Keratinocyte (primary cell): Measurements from ENCODE around the gene DISC1. TPM values are rescaled to one million over a fixed set of nuclear protein-coding genes. Genes with fewer than 3 reads are reported as not detected.

Experiments
- DNase-seq: peaks from one replicate; pipeline ENCODE4 v3.0.0-alpha.2; 2011; ENCODE audit warnings: low read depth, missing footprints, low spot score
- FAIRE-seq: peaks from 2 replicates; lab custom pipeline; 2011; peaks lifted over from hg19 to GRCh38; lab: Jason Lieb, UNC
- H2AFZ ChIP-seq: 2 replicates; pipeline ENCODE4 v1.6.0; 2012; ENCODE audit warnings: low read length, control low read depth, inconsistent platforms; ENCODE audit not compliant: control insufficient read depth
- H3K27ac ChIP-seq: 2 replicates; pipeline ENCODE4 v1.5.1; 2011; ENCODE audit warnings: low read length; ENCODE audit not compliant: control insufficient read depth, insufficient read depth
- H3K27me3 ChIP-seq: 3 replicates; pipeline ENCODE4 v1.6.0; 2011; ENCODE audit warnings: low read length; ENCODE audit not compliant: control insufficient read depth, insufficient read depth; ENCODE audit errors: extremely low read depth
- H3K36me3 ChIP-seq, 2 experiments: 2 replicates in 1 of 2; 3 replicates in 1 of 2; pipeline ENCODE4 v1.5.1; 2011; ENCODE audit warnings: low read length in 2 of 2, mild to moderate bottlenecking in 1 of 2; ENCODE audit not compliant: control insufficient read depth in 2 of 2, insufficient read depth in 2 of 2; ENCODE audit errors: extremely low read depth in 1 of 2
- H3K4me1 ChIP-seq: 3 replicates; pipeline ENCODE4 v1.5.1; 2011; ENCODE audit warnings: low read length; ENCODE audit not compliant: control insufficient read depth, insufficient read depth; ENCODE audit errors: extremely low read depth
- H3K4me2 ChIP-seq: 3 replicates; pipeline ENCODE4 v1.6.0; 2011; ENCODE audit warnings: low read depth, low read length; ENCODE audit not compliant: control insufficient read depth, insufficient read depth; ENCODE audit errors: extremely low read depth
- H3K4me3 ChIP-seq, 3 experiments: fragments of 200-600 bp in 1 of 3; sonication (generic) in 1 of 3; 2 replicates in 2 of 3; 3 replicates in 1 of 3; pipeline ENCODE4 v1.5.1; 2011 to 2016; ENCODE audit warnings: low read length in 3 of 3, mild to moderate bottlenecking in 3 of 3, control low read depth in 2 of 3, inconsistent platforms in 1 of 3, low read depth in 1 of 3, mixed read lengths in 1 of 3, mixed run types in 1 of 3, moderate library complexity in 1 of 3; ENCODE audit not compliant: control insufficient read depth in 2 of 3, insufficient read depth in 2 of 3; ENCODE audit errors: extremely low read depth in 1 of 3
- H3K79me2 ChIP-seq: 2 replicates; pipeline ENCODE4 v1.6.0; 2012; ENCODE audit warnings: low read length; ENCODE audit not compliant: control insufficient read depth, insufficient read depth
- H3K9ac ChIP-seq: 3 replicates; pipeline ENCODE4 v1.6.0; 2011; ENCODE audit warnings: low read length; ENCODE audit not compliant: control insufficient read depth, insufficient read depth; ENCODE audit errors: extremely low read depth
- H3K9me1 ChIP-seq: 3 replicates; pipeline ENCODE4 v1.6.0; 2011; ENCODE audit warnings: low read length; ENCODE audit not compliant: control insufficient read depth, insufficient read depth; ENCODE audit errors: extremely low read depth
- H3K9me3 ChIP-seq: 2 replicates; pipeline ENCODE4 v1.5.1; 2012; ENCODE audit warnings: low read depth, low read length; ENCODE audit not compliant: control insufficient read depth
- H4K20me1 ChIP-seq: 3 replicates; pipeline ENCODE4 v1.6.0; 2011; ENCODE audit warnings: low read length; ENCODE audit not compliant: control insufficient read depth, insufficient read depth; ENCODE audit errors: extremely low read depth
- CTCF ChIP-seq, 3 experiments: IDR thresholded peaks in 1 of 3; conservative IDR thresholded peaks in 1 of 3; optimal IDR thresholded peaks in 1 of 3; 2 replicates in 2 of 3; 3 replicates in 1 of 3; pipeline versions ENCODE3 to v1.5.1; 2011; ENCODE audit warnings: low read length in 3 of 3, mild to moderate bottlenecking in 3 of 3, moderate library complexity in 2 of 3, control low read depth in 1 of 3, inconsistent platforms in 1 of 3; ENCODE audit not compliant: insufficient read depth in 2 of 3; ENCODE audit errors: extremely low read depth in 1 of 3
- EZH2 ChIP-seq: IDR thresholded peaks from one replicate; pipeline ENCODE4 v1.6.1; 2012; ENCODE audit warnings: inconsistent platforms, mild to moderate bottlenecking, low read length, moderate library complexity
- dilution Hi-C: fragments of 300-500 bp; cut with MboI; formaldehyde crosslinking; loops from one replicate; pipeline ENCODE4 v1.7.0; 2020; ENCODE audit warnings: low sequenced_read_pairs; ENCODE audit not compliant: extremely low pct_ligation_motif_present
- polyA plus RNA-seq, 5 experiments: library from polyadenylated mRNA; depleted of rRNA in 3 of 5; stranded (reverse) in 3 of 5; stranded (forward) in 1 of 5; unstranded in 1 of 5; fragments of >200 nt; gene quantifications; 1 replicate in 1 of 5; 2 replicates in 3 of 5; 3 replicates in 1 of 5; pipeline versions ENCODE4 v1.2.1 to v1.2.3, GENCODE V29; 2011 to 2012; ENCODE audit warnings: missing spikeins in 2 of 5, low read depth in 1 of 5, low replicate concordance in 1 of 5

DISC1 gene
- polyA plus RNA-seq, 1 donor (not counting 4 experiments of a cell fraction or from before 2014, with no cell fraction given), result 0.47 TPM

DNA sequence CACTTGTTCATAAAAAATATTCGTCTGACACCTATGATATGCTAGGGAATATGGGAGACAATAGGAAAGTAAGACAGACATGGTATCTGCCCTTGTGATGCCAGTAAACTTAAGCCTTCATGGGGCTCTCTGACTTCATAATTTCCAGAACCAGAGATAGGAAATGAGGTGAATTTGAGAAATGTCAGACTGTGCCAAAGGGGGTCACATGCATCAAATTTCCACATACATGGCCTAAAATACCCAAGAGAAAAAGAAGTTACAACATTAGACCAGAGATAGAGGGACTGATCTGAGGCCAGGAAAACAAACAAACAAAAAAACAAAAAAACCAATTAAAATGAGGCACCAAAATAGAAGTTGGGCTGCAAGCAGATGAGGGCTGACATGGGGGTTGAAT lies 75.7 kb downstream of the DISC1 start:
- H3K36me3 ChIP-seq, result no peaks in the 10 kb centered on the region
- H3K27me3 ChIP-seq, result no peaks in the 10 kb centered on the region
- dilution Hi-C loops, result no loop called here
- H3K9me1 ChIP-seq, result no peaks in the 10 kb centered on the region
- DNase-seq (no peak), FAIRE-seq (no peak)
- no peak overlapping the region for H3K27ac ChIP-seq
- H3K9me3 ChIP-seq, result no peaks in the 10 kb centered on the region
- TF ChIP-seq EZH2, result no peak
- no peak for TF ChIP-seq CTCF (optimal IDR thresholded peaks at IDR 0.05 in 1 of 3, IDR thresholded peaks at IDR 0.05 in 1 of 3, conservative IDR thresholded peaks at IDR 0.05 in 1 of 3; ENCODE audit: extremely low read depth in 1 of 3, insufficient read depth in 2 of 3, low read length in 3 of 3)
- H3K4me3 ChIP-seq, result no peak overlapping the region
- H3K4me2 ChIP-seq, result no peak overlapping the region
- H3K79me2 ChIP-seq, result no peaks in the 10 kb centered on the region
- no peak overlapping the region for H3K9ac ChIP-seq
- peaks cover 7% of the 10 kb centered on the region for H3K4me1 ChIP-seq
- H2AFZ ChIP-seq, result no peak overlapping the region
- no peaks in the 10 kb centered on the region for H4K20me1 ChIP-seq

- H3K27me3 ChIP-seq, result no peaks in the 10 kb centered on the region
- FAIRE-seq (no peak), DNase-seq (no peak)
- H3K9me1 ChIP-seq, result no peaks in the 10 kb centered on the region
- H3K79me2 ChIP-seq, result no peaks in the 10 kb centered on the region
- H3K4me1 ChIP-seq, result peaks cover 7% of the 10 kb centered on the region
- no peaks in the 10 kb centered on the region for H3K9me3 ChIP-seq
- dilution Hi-C loops, result no loop called here
- H3K4me2 ChIP-seq, result no peak overlapping the region
- no peak overlapping the region for H3K4me3 ChIP-seq
- no peak overlapping the region for H3K27ac ChIP-seq
- TF ChIP-seq CTCF (optimal IDR thresholded peaks at IDR 0.05 in 1 of 3, IDR thresholded peaks at IDR 0.05 in 1 of 3, conservative IDR thresholded peaks at IDR 0.05 in 1 of 3; ENCODE audit: extremely low read depth in 1 of 3, insufficient read depth in 2 of 3, low read length in 3 of 3) (no peak), EZH2 (no peak)
- no peak overlapping the region for H2AFZ ChIP-seq
- no peaks in the 10 kb centered on the region for H3K36me3 ChIP-seq
- no peaks in the 10 kb centered on the region for H4K20me1 ChIP-seq
- no peak overlapping the region for H3K9ac ChIP-seq
Measured at GRCh38 chr1:231702804-231703203, 76.2 kb downstream of the DISC1 start.
